H1 (cell line): ENCODE data around the gene SMAP1. TPM values are rescaled to one million over a fixed set of nuclear protein-coding genes. Genes with fewer than 3 reads are reported as not detected.

Source experiments
- CTCF ChIP-seq, 3 experiments: IDR thresholded peaks; 1 replicate in 2 of 3; 2 replicates in 1 of 3; pipeline versions ENCODE4 v1.5.1 to v1.6.1; 2011; ENCODE audit warnings: low read length in 3 of 3, mild to moderate bottlenecking in 3 of 3, inconsistent platforms in 2 of 3, low read depth in 1 of 3, moderate library complexity in 1 of 3; ENCODE audit not compliant: insufficient read depth in 1 of 3; ENCODE audit errors: control extremely low read depth in 1 of 3
- RBBP5 ChIP-seq: IDR thresholded peaks from 2 replicates; pipeline ENCODE4 v1.7.1; 2012; ENCODE audit warnings: low read depth, mild to moderate bottlenecking, inconsistent platforms, low read length, moderate library complexity, borderline replicate concordance
- polyA plus RNA-seq, 7 experiments: library from polyadenylated mRNA; depleted of rRNA in 3 of 7; stranded (reverse) in 5 of 7; unstranded in 2 of 7; fragments of >200 nt in 5 of 7; fragments of 200-250 nt in 2 of 7; gene quantifications; 1 replicate in 5 of 7; 2 replicates in 1 of 7; 4 replicates in 1 of 7; pipeline versions ENCODE4 v1.2.1 to v1.2.3, GENCODE V29; 2011 to 2013; ENCODE audit warnings: missing spikeins in 2 of 7, mixed read lengths in 2 of 7
- total RNA-seq: library from RNA; stranded (reverse); fragmentation: NEBNext Ultra II Directional; extraction: Animal tissue kit (Norgen Biotek cat#: 25700); gene quantifications from 2 replicates; pipeline ENCODE4 v1.2.1, GENCODE V29; 2021

SMAP1 gene
- total and polyA plus RNA-seq, 2 of the 8 experiments (the other 6 are each of a cell fraction or from before 2014, with no cell fraction given), result 18.8 to 32.4 TPM

DNA sequence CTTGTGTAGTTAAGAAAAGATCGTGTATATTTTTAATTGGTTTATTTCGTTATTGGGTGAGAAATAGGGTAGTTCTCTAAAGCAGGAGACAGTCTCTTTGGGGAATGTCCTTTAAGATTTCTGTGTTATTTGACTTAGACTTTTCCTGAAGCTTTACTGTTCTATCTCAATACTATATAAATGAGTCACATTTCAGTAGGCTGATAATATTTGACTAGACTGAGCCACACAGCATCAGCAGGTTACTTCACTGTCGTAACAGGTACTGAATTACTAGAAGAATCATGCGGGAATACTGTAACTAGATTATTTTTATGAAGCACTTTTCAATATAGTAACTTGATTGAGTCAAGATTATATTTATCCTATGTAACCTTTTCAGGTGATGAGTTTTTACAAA lies 1.4 kb downstream of the SMAP1 start (continued):
- no peak for TF ChIP-seq CTCF (IDR thresholded peaks at IDR 0.05; ENCODE audit: control extremely low read depth in 1 of 3, insufficient read depth in 1 of 3, low read depth in 1 of 3, low read length in 3 of 3)
- TF ChIP-seq RBBP5, result no peak
